Stomach (tissue), 4 donors: ENCODE data around the gene SGTB.

Experiments
- CTCF ChIP-seq, 7 experiments: fragments of 450-650 bp in 4 of 7; fragments of 200-600 bp in 3 of 7; sonication (generic) in 3 of 7; IDR thresholded peaks; one replicate each; pipeline ENCODE4 v1.5.1; 2016 to 2019; ENCODE audit warnings: antibody characterized with exemption in 7 of 7, control low read depth in 2 of 7, mild to moderate bottlenecking in 1 of 7
- EP300 ChIP-seq: sonication (generic); formaldehyde crosslinking; IDR thresholded peaks from one replicate; pipeline ENCODE4 v1.6.1; 2017; ENCODE audit warnings: antibody characterized with exemption
- POLR2A ChIP-seq, 4 donors: fragments of 450-650 bp; IDR thresholded peaks; one replicate each; pipeline ENCODE4 v1.6.1; 2016; ENCODE audit warnings: antibody characterized with exemption in 4 of 4, control low read depth in 2 of 4, mild to moderate bottlenecking in 1 of 4, moderate library complexity in 1 of 4
- POLR2AphosphoS5 ChIP-seq, 3 donors: sonication (generic); formaldehyde crosslinking; IDR thresholded peaks; one replicate each; pipeline ENCODE4 v1.6.1; 2016; ENCODE audit warnings: antibody characterized with exemption in 3 of 3

- TF ChIP-seq CTCF (IDR thresholded peaks at IDR 0.05) (no peak), POLR2A (IDR thresholded peaks at IDR 0.05) (no peak), POLR2AphosphoS5 (IDR thresholded peaks at IDR 0.05) (no peak), EP300 (no peak)
These were observed 26.6 kb downstream of the SGTB start for GRCh38 chr5:65695162-65695755.
